Uterus (tissue), 2 donors: ENCODE measurements around the gene PCSK7.

Experiments
- CTCF ChIP-seq, 4 experiments: fragments of 200-600 bp in 2 of 4; fragments of 450-650 bp in 2 of 4; sonication (generic) in 2 of 4; IDR thresholded peaks; one replicate each; pipeline ENCODE4 v1.5.1; 2016 to 2019; ENCODE audit warnings: antibody characterized with exemption in 4 of 4, mild to moderate bottlenecking in 2 of 4, moderate library complexity in 1 of 4
- POLR2A ChIP-seq, 2 donors: fragments of 450-650 bp; IDR thresholded peaks; one replicate each; pipeline ENCODE4 v1.6.1; 2016; ENCODE audit warnings: antibody characterized with exemption in 2 of 2, mild to moderate bottlenecking in 1 of 2, moderate library complexity in 1 of 2

GRCh38 chr11:117169736-117170135, 62.1 kb downstream of the PCSK7 start:
- no peak for TF ChIP-seq CTCF (IDR thresholded peaks at IDR 0.05)
- TF ChIP-seq POLR2A (IDR thresholded peaks at IDR 0.05) = no peak
